ENCODE results near the gene KCNJ10.
A peak's percentile ranks its signal among the peaks of the same experiment; 100 is the strongest.

KCNJ10 gene

GRCh38 chr1:160099716-160100375 lies 29.9 kb upstream of the KCNJ10 start:
- no peak for DNase-seq

- DNase-seq = peak; percentile 86 to 100 (median 97)
Measured at GRCh38 chr1:160098852-160099561, 29.0 kb upstream of the KCNJ10 start.

- peak in 54 of 56 donors; percentile 72 to 98 (median 94) for DNase-seq
Measured at GRCh38 chr1:160097911-160098851, 28.2 kb upstream of the KCNJ10 start, which contains the start of gene IGSF8. Gene IGSF8 (minus strand): TSS chr1:160098619. CDS start chr1:160098472, 147 bp downstream.

- DNase-seq = peak in 16 of 56 donors; percentile 33 to 73 (median 54)
Measured at GRCh38 chr1:160097151-160097910, 27.4 kb upstream of the KCNJ10 start.

GRCh38 chr1:160096274-160097116 lies 26.5 kb upstream of the KCNJ10 start:
- DNase-seq = peak in 8 of 56 donors; percentile 26 to 49 (median 36)

- peak in 53 of 56 donors; percentile 14 to 94 (median 79) for DNase-seq
Measured at GRCh38 chr1:160095382-160096105, 25.6 kb upstream of the KCNJ10 start.

- DNase-seq = no peak
Measured at GRCh38 chr1:160094806-160095205, 24.8 kb upstream of the KCNJ10 start.

- DNase-seq = no peak
Measured at GRCh38 chr1:160094291-160094625, 24.3 kb upstream of the KCNJ10 start.

- DNase-seq = peak in 2 of 56 donors; percentile 11 to 20
Measured at GRCh38 chr1:160093624-160094290, 23.8 kb upstream of the KCNJ10 start.

- peak in 1 of 56 donors; percentile 24 for DNase-seq
Measured at GRCh38 chr1:160093069-160093395, 23.1 kb upstream of the KCNJ10 start.

- DNase-seq = peak in 32 of 56 donors; percentile 24 to 80 (median 45)
Measured at GRCh38 chr1:160092366-160093068, 22.6 kb upstream of the KCNJ10 start.

- no peak for DNase-seq
Measured at GRCh38 chr1:160091666-160092223, 21.8 kb upstream of the KCNJ10 start.

- DNase-seq = no peak
Measured at GRCh38 chr1:160090760-160091159, 20.8 kb upstream of the KCNJ10 start.

GRCh38 chr1:160089883-160090282 lies 19.9 kb upstream of the KCNJ10 start:
- no peak for DNase-seq

GRCh38 chr1:160087118-160087662 lies 17.2 kb upstream of the KCNJ10 start:
- DNase-seq = no peak

- peak in 3 of 56 donors; percentile 19 to 36 (median 28) for DNase-seq
Measured at GRCh38 chr1:160086456-160086892, 16.5 kb upstream of the KCNJ10 start.
